Measurements from ENCODE around the gene ACADM. TPM values are rescaled to one million over a fixed set of nuclear protein-coding genes. Genes with fewer than 3 reads are reported as not detected.

The ACADM gene
- total RNA-seq, 1 donor from 2014 or later = 85.1 TPM

- peak overlapping the region; percentile 98 for H3K4me3 Mint-ChIP-seq
- peak overlapping the region; percentile 93 for H3K4me2 ChIP-seq
- no peaks in the 10 kb centered on the region for H3K36me3 ChIP-seq
- H3K79me2 ChIP-seq (ENCODE audit: low read depth) = peaks cover 44% of the 10 kb centered on the region
- peaks cover 14% of the 10 kb centered on the region for H3F3A ChIP-seq (ENCODE audit: low read depth)
- H3K27me3 Mint-ChIP-seq (ENCODE audit: insufficient read depth, low read depth) = peaks cover 4% of the 10 kb centered on the region
- peaks cover 41% of the 10 kb centered on the region for H4K20me1 ChIP-seq (ENCODE audit: low read depth)
- H3K27ac Mint-ChIP-seq = peak overlapping the region; percentile 64
- H3K36me3 Mint-ChIP-seq = peaks cover 7% of the 10 kb centered on the region
- no peak for TF ChIP-seq EZH2phosphoT487 (IDR thresholded peaks at IDR 0.05)
- TF ChIP-seq EZH2 (IDR thresholded peaks at IDR 0.05) = no peak
- TF ChIP-seq CTCF (IDR thresholded peaks at IDR 0.05) = no peak
- H2AFZ ChIP-seq (replicated peaks) = peak overlapping the region; percentile 78
- H3K27me3 ChIP-seq = no peaks in the 10 kb centered on the region
- H3K9me3 ChIP-seq (ENCODE audit: low read depth) = no peaks in the 10 kb centered on the region
- DNase-seq (ENCODE audit: low spot score) = no peak
- peak overlapping the region; percentile 38 for H3K9ac ChIP-seq
- peaks cover 35% of the 10 kb centered on the region for H3K4me1 Mint-ChIP-seq
- peak overlapping the region; percentile 58 for H3K4me3 ChIP-seq
- peaks cover 38% of the 10 kb centered on the region for H3K4me1 ChIP-seq
- H3K27ac ChIP-seq = no peak overlapping the region
- H3K9me3 Mint-ChIP-seq = peaks cover 7% of the 10 kb centered on the region
Observed at GRCh38 chr1:75785320-75785982, 60.9 kb downstream of the ACADM start.

GRCh38 chr1:75785983-75786853 lies 61.7 kb downstream of the ACADM start, which contains the start of gene RABGGTB:
RABGGTB (plus strand) TSS chr1:75786256; CDS start chr1:75786272, 16 bp downstream.
- peak within 1 kb of the TSS; percentile 98 for H3K4me3 Mint-ChIP-seq
- Histone ChIP-seq H3F3A (ENCODE audit: low read depth) (peaks cover 15% of the 10 kb centered on the region), H2AFZ (replicated peaks) (peak within 1 kb of the TSS; percentile 78), H3K4me2 (peak within 1 kb of the TSS; percentile 93), H3K27me3 (no peaks in the 10 kb centered on the region), H3K36me3 (peaks cover 5% of the 10 kb centered on the region), H3K27ac (no peak within 1 kb of the TSS), H3K9ac (peak within 1 kb of the TSS; percentile 81), H3K4me1 (peaks cover 45% of the 10 kb centered on the region), H3K4me3 (peak within 1 kb of the TSS; percentile 58), H3K9me3 (ENCODE audit: low read depth) (no peaks in the 10 kb centered on the region), H3K79me2 (ENCODE audit: low read depth) (peaks cover 52% of the 10 kb centered on the region), H4K20me1 (ENCODE audit: low read depth) (peaks cover 48% of the 10 kb centered on the region)
- TF ChIP-seq CTCF (IDR thresholded peaks at IDR 0.05) (no peak), EZH2 (IDR thresholded peaks at IDR 0.05) (no peak), EZH2phosphoT487 (IDR thresholded peaks at IDR 0.05) (no peak)
- H3K4me1 Mint-ChIP-seq = peaks cover 39% of the 10 kb centered on the region
- peak; percentile 97 for DNase-seq (ENCODE audit: low spot score)
- H3K27me3 Mint-ChIP-seq (ENCODE audit: insufficient read depth, low read depth) = no peaks in the 10 kb centered on the region
- peak within 1 kb of the TSS; percentile 64 for H3K27ac Mint-ChIP-seq
- H3K9me3 Mint-ChIP-seq = peaks cover 6% of the 10 kb centered on the region
- peaks cover 11% of the 10 kb centered on the region for H3K36me3 Mint-ChIP-seq

- Histone ChIP-seq H3K27me3 (no peaks in the 10 kb centered on the region), H3K36me3 (peaks cover 13% of the 10 kb centered on the region), H3K27ac (no peak overlapping the region), H2AFZ (replicated peaks) (no peak overlapping the region), H3K79me2 (ENCODE audit: low read depth) (peaks cover 60% of the 10 kb centered on the region), H4K20me1 (ENCODE audit: low read depth) (peaks cover 50% of the 10 kb centered on the region), H3K4me3 (peak overlapping the region; percentile 58), H3K4me2 (peak overlapping the region; percentile 93), H3F3A (ENCODE audit: low read depth) (peaks cover 23% of the 10 kb centered on the region), H3K4me1 (peaks cover 49% of the 10 kb centered on the region), H3K9me3 (ENCODE audit: low read depth) (no peaks in the 10 kb centered on the region), H3K9ac (peak overlapping the region; percentile 81)
- H3K36me3 Mint-ChIP-seq = peaks cover 17% of the 10 kb centered on the region
- peak overlapping the region; percentile 46 for H3K27ac Mint-ChIP-seq
- no peak for TF ChIP-seq EZH2 (IDR thresholded peaks at IDR 0.05)
- TF ChIP-seq EZH2phosphoT487 (IDR thresholded peaks at IDR 0.05) = no peak
- no peak for TF ChIP-seq CTCF (IDR thresholded peaks at IDR 0.05)
- no peak for DNase-seq (ENCODE audit: low spot score)
- H3K27me3 Mint-ChIP-seq (ENCODE audit: insufficient read depth, low read depth) = no peaks in the 10 kb centered on the region
- H3K4me3 Mint-ChIP-seq = peak overlapping the region; percentile 98
- peaks cover 40% of the 10 kb centered on the region for H3K4me1 Mint-ChIP-seq
- H3K9me3 Mint-ChIP-seq = peaks cover 2% of the 10 kb centered on the region
Observed at GRCh38 chr1:75786901-75787493, 62.5 kb downstream of the ACADM start.

Measured in neural progenitor cell (in vitro differentiated cells).